GDM1 (cell line): Measurements from ENCODE around the gene FBXL7.

Experiments used
- DNase-seq: peaks from one replicate; lab custom pipeline; 2025; lab: John Stamatoyannopoulos, UW

Gene FBXL7

GRCh38 chr5:15545082-15545481 is 45.1 kb downstream of the FBXL7 start:
- DNase-seq = no peak

- no peak for DNase-seq
These were observed 47.4 kb downstream of the FBXL7 start for GRCh38 chr5:15547261-15547839.

GRCh38 chr5:15549961-15550360 is 50.0 kb downstream of the FBXL7 start:
- no peak for DNase-seq

GRCh38 chr5:15550502-15551112 is 50.6 kb downstream of the FBXL7 start:
- DNase-seq = no peak

GRCh38 chr5:15551113-15551504 is 51.1 kb downstream of the FBXL7 start:
- no peak for DNase-seq

GRCh38 chr5:15554542-15554941 is 54.6 kb downstream of the FBXL7 start:
- no peak for DNase-seq

GRCh38 chr5:15555176-15555575 is 55.2 kb downstream of the FBXL7 start:
- DNase-seq = no peak

GRCh38 chr5:15558240-15558639 is 58.3 kb downstream of the FBXL7 start:
- no peak for DNase-seq

- DNase-seq = no peak
These were observed 58.7 kb downstream of the FBXL7 start for GRCh38 chr5:15558681-15559080.

- no peak for DNase-seq
These were observed 60.4 kb downstream of the FBXL7 start for GRCh38 chr5:15560421-15560820.

- no peak for DNase-seq
These were observed 64.5 kb downstream of the FBXL7 start for GRCh38 chr5:15564523-15564922.

- no peak for DNase-seq
These were observed 65.0 kb downstream of the FBXL7 start for GRCh38 chr5:15564957-15565356.

- no peak for DNase-seq
These were observed 66.3 kb downstream of the FBXL7 start for GRCh38 chr5:15566306-15566705.

GRCh38 chr5:15566789-15567188 is 66.8 kb downstream of the FBXL7 start:
- DNase-seq = no peak

GRCh38 chr5:15570491-15570890 is 70.5 kb downstream of the FBXL7 start:
- no peak for DNase-seq

- no peak for DNase-seq
These were observed 71.1 kb downstream of the FBXL7 start for GRCh38 chr5:15571081-15571480.

- no peak for DNase-seq
These were observed 71.6 kb downstream of the FBXL7 start for GRCh38 chr5:15571618-15572017.

GRCh38 chr5:15573590-15573989 is 73.6 kb downstream of the FBXL7 start:
- no peak for DNase-seq

- no peak for DNase-seq
These were observed 74.1 kb downstream of the FBXL7 start for GRCh38 chr5:15574128-15574527.

GRCh38 chr5:15574806-15575325 is 74.9 kb downstream of the FBXL7 start:
- DNase-seq = no peak

- DNase-seq = no peak
These were observed 75.7 kb downstream of the FBXL7 start for GRCh38 chr5:15575666-15576065.

GRCh38 chr5:15577132-15577531 is 77.2 kb downstream of the FBXL7 start:
- DNase-seq = no peak

- no peak for DNase-seq
These were observed 77.9 kb downstream of the FBXL7 start for GRCh38 chr5:15577831-15578230.
